Fibroblast of pulmonary artery (primary cell): Measurements from ENCODE around the gene SLC19A2.

Source experiments
- DNase-seq: peaks from one replicate; pipeline ENCODE4 v3.0.0-alpha.2; 2010; ENCODE audit warnings: low read depth
- H3K4me3 ChIP-seq: replicated peaks from 2 replicates; pipeline ENCODE4 v1.5.1; 2011; ENCODE audit warnings: low read depth, mild to moderate bottlenecking, control low read depth, low read length, moderate library complexity
- CTCF ChIP-seq: IDR thresholded peaks from 2 replicates; pipeline ENCODE4 v1.5.1; 2011; ENCODE audit warnings: mild to moderate bottlenecking, control low read depth, low read length, inconsistent platforms; ENCODE audit errors: missing control alignments

The SLC19A2 gene

DNA sequence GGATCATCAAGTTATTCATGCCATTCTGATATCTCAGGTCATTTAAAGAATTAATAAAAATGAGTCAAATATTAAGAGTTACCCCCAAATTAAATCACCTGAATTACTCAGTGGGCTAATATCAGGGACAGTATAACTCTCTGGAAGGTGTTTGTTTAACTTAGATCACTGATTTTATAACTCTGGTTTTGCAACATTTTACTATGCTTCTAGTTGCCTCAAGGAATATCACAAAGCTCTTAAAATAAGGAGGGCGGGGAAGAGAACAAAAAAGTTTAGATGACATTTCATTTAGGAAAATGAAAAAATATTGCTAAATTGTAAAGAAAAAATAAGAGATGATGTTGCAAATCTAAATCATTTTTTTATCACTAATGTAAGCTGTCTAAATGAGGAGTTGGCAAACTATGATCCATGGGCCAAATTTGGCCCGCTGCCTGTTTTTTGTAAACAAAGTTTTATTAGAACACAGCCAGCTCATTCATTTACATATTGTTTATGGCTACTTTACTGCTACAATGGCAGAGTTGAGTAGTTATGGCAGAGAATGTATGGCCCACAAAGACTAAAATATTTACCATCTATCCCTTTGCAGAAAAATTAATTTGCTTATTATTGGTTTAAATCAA, 31.9 kb upstream of the SLC19A2 start:
- no peak overlapping the region for H3K4me3 ChIP-seq
- TF ChIP-seq CTCF = no peak
- no peak for DNase-seq

DNA sequence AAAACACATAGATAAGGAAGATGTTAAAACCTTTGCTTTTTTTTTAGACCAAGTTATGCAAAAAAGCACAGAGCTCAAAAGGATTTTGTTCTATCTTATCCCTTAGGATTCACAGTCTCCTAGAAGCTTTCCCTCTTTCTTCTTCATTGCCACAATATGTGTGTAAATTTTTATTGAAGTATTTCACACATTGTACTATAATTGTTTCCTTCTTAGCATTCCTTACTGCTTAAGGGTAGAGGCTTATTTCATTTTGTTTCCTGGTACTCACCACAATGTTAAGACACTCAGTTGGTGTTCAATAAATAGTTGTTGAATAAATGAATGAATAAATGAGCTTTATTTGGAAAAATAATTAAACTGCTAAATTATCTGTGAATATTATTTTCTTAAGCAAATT, 29.9 kb upstream of the SLC19A2 start:
- TF ChIP-seq CTCF = no peak
- no peak for DNase-seq
- H3K4me3 ChIP-seq = no peak overlapping the region

GRCh38 chr1:169514566-169515270, 29.0 kb upstream of the SLC19A2 start:
- no peak overlapping the region for H3K4me3 ChIP-seq

DNA sequence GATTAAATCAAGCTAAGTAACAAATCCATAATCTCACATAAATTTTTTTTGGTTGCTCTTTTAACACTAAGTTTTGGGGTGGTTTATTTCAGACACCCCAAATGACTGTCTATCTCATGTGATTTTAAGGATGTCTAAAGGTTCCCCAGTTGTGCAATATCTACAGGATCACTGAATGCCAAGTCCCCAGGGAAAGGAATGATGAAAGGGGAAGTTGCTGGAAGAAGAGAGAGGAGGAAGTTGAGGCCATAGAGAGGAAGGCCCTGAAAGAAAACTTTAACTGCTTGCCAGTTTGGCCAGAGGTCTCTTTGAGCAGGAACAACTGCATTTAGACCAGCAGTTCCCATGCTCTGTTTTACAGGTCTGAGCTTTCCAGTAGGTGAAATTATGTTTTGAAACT, 27.5 kb upstream of the SLC19A2 start:
- peak; percentile 78 for DNase-seq
- no peak for TF ChIP-seq CTCF

More at GRCh38 chr1:169514566-169515270, 29.0 kb upstream of the SLC19A2 start:
- no peak for DNase-seq
- TF ChIP-seq CTCF = no peak

GRCh38 chr1:169511316-169512005, 25.7 kb upstream of the SLC19A2 start:
- TF ChIP-seq CTCF = no peak
- H3K4me3 ChIP-seq = no peak overlapping the region
- DNase-seq = peak; percentile 93

More for the DNA sequence above, 27.5 kb upstream of the SLC19A2 start:
- no peak overlapping the region for H3K4me3 ChIP-seq

- DNase-seq = no peak
- H3K4me3 ChIP-seq = no peak overlapping the region
- TF ChIP-seq CTCF = no peak
Measured at GRCh38 chr1:169510060-169510459, 24.3 kb upstream of the SLC19A2 start.
